CD4-positive, alpha-beta T cell treated with Interleukin-10 for 1 hour (primary cell): ENCODE data around the gene SLIT3.

Experiments used
- DNase-seq: peaks from one replicate; pipeline ENCODE4 v3.0.0-alpha.2; 2020

Gene SLIT3

DNA sequence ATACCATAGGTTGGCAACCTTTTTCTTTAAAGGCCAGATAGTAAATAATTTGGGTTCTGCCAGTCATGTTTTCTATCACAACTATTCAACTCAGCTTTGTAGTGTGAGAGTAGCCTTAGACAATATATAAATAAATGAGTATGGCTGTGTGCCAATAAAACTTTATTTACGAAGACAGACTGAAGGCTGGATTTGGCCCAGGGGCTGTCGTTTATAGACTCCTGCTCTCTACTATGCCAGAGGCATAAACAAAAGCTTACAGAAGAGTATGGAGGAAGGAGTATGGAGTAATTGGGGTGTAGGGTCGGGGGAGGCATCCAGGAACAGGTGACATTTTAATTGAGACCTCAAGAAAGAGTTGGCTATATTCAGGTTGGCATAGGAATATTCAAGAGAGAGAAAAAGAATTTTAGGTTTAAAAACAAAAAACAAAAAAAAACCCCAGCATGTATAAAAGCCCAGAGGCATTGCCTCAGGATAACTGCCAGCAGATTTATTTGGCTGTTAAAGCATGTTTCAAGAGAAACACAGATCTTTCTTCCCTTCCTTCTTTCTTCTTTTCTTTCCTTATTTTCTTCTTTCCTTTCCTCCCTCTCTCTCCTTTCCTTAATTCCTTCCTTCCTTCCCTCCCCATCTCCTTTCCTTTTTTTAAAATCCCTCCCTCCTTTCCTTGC, 39.9 kb downstream of the SLIT3 start:
- no peak for DNase-seq

DNA sequence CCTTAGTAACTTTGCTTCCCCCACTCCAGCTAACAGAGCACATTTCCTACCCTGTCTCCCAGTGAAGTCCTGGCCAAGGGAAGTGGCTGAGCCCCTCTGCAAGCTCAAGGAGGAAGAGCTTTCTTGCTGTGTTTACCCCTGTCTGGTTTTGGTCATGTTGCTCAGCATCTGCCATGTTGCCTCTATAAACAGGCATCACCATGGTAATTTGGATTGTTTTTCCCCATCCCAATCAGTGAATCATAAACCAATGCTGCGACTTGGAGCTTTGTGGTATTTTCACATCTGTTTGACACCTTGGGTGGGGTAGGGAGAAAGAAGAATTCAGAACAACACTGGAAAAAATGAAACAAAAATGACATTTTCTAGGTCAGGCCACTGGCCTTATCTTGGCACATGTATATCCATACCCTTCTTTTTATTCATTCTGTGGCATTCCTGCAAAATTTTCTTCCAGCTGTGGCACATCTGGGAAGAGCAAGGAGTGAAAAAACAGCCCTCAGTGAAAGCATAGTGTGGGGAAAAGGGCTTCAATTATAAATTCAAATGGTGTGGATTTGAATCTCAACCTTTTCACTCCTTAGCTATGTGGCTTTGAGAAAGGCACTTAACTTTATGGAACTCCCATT, 42.5 kb downstream of the SLIT3 start:
- DNase-seq, result no peak

DNA sequence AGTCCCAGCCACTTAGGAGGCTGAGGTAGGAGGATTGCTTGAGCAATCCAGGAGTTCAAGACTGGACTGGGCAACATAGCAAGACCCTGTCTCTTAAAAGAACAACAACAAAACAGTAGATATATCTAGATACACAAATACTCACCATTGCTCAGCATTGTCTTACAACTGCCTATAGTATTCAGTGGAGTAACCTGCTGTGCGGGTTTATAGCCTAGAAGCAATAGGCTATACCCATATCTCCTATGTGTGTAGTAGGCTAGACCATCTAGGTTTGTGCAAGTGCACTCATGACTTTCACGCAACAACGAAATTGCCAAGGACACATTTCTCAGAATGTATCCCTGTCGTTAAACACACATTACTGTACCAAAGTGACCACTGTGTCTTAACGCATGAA, 44.7 kb downstream of the SLIT3 start:
- DNase-seq, result no peak

DNA sequence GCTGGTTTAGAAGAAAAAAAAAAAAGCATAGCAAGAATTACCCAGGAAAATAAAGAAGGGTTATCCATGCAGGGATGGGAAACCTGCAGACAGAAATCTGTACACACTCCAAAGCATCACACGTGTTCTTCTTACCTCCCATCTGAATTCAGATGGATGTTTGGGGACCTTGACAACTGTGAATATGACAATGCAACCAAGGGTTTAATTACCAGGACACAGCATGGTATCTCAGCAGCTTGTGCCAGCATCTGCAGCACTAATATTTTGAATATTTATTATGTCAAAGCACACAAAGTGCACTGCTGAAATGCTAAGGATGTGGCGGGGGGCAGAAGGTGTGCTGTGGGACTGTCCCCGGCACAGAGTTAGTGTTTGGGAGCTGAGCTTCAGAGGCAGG, 47.9 kb downstream of the SLIT3 start:
- DNase-seq, result no peak

DNA sequence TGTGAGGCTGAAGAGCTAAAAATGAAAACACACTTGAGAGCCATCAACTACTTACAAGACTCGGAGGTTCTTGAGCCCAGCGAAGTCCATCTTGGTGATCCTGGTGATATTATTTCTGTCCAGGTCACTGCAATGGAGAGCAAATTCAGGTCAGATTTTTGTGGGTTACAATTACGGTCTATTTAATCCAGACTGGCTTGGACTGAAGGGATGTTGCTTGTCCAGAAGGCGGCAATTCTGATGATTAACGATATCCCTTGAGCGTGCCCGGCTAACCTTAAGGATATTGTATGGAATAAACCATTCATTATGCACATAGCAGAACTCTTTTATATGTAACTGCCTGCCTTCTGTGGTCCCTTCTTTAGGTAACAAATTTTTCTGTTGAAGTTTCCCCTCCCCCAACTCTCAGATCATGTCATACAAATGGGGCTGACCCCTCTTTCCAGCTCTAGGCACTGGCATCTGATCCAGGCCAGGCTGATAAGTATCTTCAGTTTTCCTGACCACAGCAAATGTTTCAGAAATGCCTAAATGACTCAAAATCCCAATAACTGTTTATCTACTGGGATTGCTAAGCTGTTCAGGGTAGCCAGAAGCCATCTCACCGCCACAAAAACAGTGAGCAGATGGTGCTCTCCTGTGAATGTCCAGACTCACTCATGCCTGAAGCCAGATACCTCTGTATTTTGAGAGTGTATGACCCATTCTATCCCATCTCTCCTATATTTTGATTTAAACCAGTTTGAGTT, 49.4 kb downstream of the SLIT3 start:
- no peak for DNase-seq

DNA sequence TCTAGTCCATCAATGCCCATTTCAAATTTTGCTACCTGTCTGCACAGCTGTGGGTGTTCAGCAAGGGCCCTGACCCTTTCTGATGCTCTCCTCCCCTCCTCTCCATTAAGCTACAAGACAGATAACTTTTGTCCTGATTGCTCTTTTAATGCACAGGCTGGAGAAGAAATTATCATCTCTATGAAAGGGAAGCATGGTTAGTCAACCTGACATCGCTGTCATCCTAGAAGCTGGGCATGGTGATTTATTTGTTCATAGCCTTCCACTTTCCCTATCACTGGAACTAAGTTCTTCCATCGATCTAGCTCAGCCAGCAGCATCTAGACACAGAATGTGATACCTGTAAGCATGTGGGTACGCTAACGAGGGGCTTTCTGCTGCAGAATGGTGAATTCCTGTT, 50.1 kb downstream of the SLIT3 start:
- no peak for DNase-seq

DNA sequence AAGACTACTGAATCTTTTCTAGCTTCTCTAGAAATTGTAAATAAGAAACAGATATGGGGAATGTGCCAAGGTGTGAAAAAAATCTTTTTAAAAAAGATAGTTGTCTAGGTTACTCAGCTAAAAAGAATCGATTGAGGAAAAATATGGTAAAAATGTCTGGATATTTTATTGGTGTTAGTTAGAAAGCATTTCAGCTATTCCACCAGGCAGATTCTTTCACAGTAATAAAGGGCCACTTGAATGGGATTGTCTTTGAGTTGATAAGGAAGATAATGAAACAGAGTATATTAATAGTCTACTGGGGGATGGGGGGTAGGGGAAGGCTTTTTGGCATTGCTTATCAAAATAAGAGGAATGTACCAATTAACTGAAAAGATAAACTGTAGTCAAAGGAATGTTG, 51.9 kb downstream of the SLIT3 start:
- no peak for DNase-seq

DNA sequence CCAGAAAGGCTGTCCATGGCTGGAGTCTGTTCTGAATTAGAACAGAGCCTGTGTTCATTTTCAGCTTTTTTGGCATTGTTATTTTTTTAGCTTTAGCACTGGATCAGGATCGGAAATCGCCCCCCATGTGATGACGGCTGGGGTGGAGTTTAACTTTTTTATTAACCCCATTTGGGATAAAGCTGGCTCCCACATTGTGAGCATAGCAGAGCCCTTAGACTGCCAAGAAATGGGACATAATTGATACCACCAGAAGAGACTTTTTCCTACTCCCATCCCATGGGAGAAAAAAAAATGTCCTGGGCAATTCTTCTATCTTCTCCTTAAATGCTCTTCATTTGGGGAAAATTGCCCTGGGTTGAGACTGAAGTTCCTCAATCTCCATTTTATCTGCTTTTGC, 52.4 kb downstream of the SLIT3 start:
- DNase-seq, result no peak

DNA sequence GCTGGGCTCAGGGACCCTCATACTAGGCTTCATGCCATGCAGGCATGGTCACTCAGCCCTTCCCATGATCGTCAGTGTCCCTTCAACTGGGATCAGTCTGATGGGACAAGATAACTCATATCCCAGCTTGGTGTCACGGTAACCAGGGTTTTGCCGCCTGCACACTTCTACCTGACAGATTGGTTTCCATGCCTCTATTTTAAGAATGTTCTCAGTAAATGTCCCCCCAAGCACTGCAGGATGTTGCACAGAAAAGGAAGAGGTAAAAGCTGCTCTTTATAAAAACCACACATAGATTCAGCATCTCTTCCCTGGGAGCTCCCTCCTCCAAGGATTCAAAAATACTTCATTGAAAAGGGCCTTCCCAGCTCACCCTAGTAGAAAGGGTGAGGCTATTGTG, 56.1 kb downstream of the SLIT3 start:
- DNase-seq, result no peak

DNA sequence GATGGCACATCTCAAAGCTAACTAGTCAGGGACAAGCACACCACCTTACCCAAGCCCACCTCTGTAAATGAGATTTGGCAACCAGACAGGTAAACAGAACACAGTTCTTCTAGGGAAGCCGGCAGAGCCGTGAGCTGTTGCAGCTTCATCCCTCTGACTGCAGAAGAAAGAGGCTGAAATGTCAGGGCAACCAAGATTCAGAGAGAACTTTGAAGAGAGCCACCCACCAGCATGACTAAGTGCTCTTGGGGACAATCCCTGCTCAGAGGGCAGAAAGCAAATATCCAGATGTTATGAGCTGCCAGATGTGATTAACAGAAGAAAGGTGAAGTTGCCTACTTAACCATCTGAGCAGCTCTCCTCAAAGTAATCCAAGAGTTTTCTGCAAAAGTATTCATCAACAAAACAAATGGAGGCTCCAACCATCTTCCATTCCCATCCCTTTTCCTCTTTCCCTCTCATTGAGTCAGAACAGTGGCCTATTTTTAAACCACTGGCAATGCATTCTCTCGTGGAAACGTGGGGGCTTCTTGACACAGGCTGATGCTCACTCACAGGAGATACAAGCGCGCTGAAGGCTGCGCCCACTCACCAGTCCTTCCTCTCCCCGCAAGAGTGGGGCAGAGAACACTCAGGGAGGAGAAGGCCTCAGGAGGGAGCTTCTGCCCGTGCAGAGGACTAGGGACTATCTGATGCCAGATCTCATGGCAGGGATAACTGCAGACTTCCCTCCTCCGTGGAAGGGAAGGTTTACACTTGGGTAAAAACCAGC, 57.1 kb downstream of the SLIT3 start:
- no peak for DNase-seq

DNA sequence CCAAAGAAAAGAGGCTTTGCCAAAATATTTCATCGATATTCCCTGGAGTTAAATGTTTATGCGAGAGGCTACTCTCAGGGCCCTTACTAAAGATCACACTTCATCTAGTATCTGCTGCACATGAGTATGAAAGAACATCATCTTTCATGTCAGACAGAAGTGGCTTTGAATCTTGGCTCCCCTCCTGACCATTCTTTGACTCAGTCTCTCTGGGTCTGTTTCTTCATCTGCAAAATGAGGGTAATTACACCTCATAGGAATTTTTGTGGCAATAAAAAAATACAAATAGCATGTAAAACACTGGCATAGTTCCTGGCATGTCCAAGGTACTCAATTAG, 58.1 kb downstream of the SLIT3 start:
- no peak for DNase-seq

DNA sequence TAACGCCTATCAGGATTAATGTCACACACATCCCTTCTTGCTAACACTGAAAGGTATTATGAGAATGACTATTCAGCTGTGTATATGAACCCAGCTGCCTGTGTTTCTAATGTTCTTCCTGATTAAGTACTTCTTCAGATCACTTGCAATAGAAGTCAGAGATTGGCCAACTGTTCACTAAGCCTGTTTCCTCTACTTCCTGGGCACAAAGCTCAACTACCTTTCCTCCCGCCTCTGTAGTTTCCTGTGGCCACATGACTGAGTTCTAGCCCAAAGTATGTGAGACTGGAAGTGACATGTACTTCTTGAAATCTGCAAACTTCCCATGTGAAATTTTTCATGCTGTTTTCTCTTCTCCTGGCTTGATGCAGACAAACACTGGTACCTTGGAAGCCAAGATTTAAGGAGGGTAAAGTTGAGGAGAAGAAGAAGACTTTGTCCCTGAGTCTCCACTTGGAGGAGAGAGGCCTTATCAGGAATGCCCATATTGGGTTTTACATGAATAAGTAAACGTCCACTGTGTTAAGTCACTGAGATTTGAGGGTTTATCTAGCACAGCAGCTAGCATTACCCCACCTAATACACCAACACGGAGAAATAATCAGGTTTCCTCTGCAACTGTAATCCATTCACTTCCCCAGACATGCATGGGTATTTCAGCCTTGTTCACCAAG, 58.6 kb downstream of the SLIT3 start:
- DNase-seq, result no peak

DNA sequence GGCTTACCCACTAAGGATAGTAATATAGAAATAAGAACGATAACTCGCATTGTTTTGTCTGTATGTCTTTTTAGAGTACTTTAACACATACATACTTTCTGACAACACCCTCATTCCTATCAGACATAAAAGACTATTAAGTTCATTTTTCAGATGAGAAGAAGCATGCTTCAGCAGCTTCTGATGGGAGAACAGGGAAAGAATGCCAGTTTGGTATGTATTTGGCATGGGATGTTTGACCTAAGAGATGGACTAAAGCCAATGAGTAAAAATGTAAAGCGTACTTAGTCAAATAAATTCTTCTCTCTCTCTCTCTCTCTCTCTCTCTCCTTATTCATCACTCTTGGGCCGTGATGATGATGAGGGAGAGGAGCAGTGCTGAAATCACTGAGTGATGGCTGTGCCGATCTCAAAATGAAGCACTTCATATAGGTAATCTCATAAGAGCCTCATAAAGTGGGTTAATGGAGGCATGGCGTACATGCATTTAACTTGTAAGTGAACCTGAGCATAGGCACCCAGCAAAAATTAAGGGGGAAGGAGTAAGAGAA, 71.5 kb downstream of the SLIT3 start:
- no peak for DNase-seq

DNA sequence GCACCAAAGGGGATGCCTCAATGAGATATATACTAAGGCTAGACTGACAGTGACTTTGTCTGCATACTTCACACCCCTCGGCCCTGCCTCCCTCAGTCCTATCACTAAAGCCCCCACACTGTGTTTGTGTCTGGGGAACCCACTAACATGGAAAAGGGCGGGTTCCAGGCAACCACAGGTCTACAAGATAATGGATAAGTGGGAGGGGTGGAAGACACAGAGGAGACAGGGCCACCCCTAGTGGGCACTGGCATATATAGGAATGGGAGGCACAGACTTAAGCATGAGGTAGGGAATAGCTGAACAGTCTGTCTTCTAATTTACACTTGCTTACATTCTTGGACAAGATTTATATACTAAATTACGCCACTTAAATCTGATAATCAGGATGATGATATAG, 74.0 kb downstream of the SLIT3 start:
- DNase-seq, result no peak

DNA sequence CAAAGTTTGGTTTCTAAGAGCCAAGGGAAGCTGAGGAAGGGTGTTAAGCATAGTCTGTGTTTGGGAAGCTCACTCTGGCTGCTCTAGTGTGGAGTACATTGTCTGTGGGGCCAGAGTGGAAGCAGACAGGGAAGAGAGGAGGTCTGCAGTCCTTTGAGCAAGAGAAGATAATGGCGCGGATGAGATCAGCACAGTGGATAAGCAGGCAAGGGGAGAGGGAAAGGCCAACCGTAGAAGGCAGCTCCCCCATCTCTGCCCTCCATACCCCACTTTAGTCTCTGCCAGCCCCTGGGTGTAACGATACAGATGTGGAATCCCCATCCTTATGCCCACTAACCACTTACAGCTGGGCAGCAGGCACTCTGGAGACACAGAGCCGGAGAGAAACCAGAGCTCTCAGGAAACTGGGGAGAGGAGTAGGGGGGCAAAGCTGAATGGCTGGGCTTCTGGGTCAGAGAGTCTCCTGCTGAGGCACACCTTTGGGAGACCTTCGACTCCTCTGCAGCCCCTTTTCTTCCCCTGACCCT, 75.0 kb downstream of the SLIT3 start:
- DNase-seq, result no peak

DNA sequence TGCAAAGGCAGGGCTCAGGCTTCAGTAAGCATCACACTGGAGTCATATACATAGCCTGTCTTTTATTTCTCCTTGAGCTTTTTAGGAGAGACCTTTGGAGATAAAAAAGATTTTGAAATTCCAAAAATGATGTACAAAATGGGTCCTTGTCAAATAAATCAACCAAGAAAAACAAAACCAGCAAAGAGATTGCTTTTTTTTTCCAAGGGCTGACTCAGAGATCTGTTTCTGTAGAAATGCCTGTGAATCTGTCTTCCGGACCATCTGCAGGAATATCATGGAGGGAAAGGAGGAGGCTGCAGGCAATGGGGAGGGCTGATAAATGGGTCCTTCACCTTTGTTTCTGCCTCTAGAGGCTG, 77.4 kb downstream of the SLIT3 start:
- no peak for DNase-seq

DNA sequence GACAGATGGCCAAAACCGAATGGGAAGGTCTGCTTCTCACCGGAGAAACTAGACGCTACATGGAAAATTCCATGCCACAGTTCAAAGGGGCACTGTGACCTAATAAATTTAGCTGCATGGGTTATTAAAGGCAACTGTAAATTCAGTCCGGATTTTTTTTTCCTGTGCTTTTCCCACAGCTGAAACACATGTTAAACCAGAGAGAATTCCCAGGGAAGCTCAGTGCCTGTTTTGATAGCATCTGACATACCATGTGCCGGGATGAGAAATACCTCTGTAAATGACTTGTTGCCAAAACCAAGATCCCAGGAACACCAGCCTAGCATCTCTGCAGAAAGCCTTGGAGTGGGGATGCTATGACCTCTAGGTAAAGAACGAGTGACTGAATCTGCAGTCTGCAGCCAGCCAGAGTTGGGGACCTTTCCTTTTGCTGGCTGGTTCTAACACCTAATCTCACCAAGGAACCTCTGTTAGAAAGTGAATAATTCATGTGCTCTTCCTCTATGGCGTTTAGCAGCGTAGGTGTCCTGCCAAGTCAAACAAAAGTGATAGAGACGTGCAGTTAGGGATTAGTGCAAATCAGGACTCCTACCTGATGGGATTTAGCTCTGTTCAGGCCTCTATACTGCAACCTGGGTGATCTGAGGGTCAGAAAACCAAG, 77.9 kb downstream of the SLIT3 start:
- DNase-seq, result no peak

DNA sequence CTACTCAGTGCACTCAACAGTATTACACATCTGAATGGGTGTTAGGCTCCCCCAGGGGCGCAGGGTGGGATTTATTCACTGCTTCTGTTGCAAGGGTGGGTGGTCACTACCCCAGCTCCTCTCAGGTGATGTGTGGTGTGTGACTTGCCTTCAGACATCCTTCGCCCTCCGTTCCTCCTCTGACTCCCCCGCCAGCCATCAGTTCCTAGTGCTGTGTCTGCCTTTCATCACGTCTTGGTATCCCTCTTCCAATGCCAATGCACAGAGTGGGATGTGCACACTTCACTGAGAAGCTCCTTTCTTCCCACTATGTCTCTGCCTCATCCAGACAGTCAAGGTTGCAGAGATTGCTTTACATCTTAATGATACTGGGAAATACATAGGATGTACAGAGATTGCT, 79.4 kb downstream of the SLIT3 start:
- DNase-seq, result no peak

DNA sequence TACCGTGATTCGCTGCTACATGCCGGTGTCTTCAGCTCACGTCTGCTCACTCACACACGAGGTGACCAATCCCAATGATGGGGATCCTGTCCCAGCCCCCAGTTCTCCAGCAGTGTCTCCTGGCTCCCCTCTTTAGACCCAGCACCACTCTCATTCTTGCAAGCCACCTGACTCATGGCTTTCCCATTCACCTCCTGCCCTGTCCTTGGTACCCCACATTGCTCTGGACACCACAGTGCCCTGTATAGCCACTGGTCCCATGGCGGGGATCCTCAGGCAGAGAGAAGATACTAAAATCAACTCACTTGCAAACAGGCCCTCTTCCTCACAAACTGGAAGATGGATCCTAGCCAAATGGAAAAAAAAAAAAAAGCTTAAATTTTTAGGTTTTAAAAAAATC, 81.0 kb downstream of the SLIT3 start:
- DNase-seq, result no peak

DNA sequence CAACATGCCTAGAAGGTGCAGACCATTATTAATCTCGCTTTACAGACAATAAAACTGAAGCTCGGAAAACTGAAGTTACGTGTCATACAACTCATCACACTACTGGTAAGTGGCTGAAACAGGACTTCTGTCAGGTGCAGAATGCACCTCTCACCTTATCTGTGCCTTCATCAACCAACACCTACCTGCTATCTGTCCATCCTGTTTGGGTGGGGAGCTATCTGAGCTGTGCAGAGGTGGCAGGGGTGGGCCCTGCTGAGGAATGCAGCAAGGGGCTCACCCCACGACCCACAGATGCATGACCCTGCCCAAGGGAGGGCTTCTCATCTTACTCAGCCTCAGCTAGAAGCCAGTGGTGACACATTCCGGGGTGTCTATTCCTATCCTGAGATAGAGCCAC, 81.6 kb downstream of the SLIT3 start:
- DNase-seq, result no peak

DNA sequence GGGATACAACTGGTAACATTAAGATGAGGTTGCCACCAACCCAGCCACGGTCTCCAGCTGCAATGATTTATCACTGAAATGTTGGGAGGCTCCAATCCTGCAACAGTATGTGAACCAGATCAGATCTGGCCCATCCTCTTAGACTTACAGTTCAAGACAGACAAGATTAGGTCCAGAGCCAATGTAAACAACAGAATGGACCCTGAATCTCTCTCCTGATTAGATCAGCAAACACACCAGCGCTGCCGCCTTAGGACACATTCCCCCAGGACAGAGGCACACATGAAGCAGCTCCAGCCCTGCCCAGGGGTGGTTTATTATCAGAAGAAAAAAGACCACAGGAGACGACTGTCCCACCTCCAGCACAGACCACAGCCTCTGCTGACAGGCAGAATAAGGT, 82.1 kb downstream of the SLIT3 start:
- no peak for DNase-seq

DNA sequence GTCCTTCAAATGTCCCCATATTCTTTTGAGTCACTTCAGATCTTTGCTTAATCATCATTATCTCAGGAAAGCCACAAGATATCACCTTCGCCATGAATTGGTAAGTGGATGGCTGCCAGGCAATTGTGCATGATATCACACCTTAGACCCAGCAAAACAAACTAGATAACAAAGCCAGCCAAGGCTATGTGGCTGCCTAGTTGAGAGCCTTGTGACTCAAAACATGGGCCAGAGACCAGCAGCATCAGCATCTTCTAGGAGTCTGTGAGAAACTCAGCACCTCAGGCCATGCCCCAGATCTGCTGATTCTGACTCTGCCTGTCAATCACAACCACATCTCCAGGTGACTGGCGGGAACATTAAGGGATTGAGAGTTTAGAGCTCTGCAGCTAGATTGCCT, 82.8 kb downstream of the SLIT3 start:
- no peak for DNase-seq
